ENCODE results near the gene TULP4.
A peak's percentile ranks its signal among the peaks of the same experiment; 100 is the strongest.
"Not testable (repeated sequence)": the region's sequence is repeated elsewhere in the genome, so short reads cannot be mapped to it uniquely, and the experiment has no call there.

Gene TULP4

DNA sequence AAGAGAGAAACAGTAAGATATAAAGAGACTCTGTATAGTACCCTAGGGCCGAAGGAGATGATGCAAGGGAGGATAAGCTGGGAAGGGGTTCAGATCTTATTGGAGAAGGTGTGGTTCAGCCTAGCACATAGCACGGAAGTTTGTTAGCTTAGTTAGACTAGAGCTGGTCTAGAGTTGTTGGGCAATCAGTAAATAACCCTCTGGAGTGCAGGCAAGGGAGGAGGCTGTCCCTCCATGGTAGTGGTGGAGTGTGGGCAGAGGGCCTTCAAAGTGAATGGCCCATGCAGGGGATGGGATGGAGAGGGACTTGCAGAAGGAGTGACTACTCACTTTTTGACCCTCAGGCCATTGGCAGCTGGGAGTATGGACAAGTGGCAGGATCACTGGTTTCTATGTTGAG lies 20.0 kb downstream of the TULP4 start:
- no peak for DNase-seq

DNA sequence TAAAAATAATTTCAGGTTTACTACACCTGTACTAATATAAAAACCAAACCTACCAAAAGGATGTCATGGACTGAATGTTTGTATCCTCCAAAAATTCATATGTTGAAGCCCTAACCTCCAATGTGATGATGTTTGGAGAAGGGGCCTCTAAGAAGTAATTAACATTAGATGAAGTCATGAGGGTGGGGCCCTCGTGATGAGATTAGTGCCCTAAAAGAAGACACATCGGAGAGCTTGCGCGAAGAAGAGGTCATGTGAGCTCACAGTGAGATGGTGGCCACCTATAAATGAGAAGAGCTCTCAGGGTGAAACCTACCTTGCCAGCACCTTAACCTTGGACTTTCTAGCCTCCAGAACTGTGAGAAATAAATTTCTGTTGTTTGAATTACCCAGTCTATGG lies 20.8 kb downstream of the TULP4 start:
- DNase-seq = no peak

DNA sequence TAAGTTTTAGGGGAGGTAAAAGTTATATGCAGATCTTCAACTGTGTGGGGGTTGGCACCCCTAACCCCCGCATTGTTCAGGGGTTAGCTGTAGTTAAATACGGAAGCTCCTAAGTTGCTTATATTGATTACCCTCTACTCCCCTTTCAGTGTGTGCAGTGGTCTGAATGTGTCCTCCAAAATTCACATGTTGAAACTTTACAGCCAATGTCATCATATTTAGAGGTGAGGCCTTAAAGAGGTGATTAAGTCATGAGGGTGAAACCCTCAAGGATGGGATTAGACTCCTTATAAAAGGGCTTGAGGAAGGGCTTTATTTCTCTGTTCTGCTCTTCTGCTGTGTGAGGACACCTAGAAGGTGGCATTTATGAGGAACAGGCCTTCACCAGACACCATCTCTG lies 22.3 kb downstream of the TULP4 start:
- no peak for DNase-seq

DNA sequence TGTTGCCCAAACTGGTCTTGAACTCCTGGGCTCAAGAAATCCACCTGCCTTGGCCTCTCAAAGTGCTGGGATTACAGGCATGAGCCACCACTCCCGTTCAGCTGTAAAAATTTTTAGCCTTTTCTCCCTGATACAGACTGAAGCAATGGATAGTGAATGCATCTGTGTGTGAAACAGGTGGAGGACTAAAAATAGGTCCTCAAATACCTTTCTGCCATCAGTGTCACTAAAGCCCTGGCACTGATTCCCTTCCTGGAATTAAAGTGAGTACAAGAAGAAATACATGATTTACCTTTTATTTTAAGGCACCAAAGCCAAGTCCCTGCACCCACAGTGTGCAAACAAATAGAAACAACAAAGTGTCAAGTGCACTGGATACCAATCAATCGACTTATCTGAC lies 25.1 kb downstream of the TULP4 start:
- no peak for DNase-seq

DNA sequence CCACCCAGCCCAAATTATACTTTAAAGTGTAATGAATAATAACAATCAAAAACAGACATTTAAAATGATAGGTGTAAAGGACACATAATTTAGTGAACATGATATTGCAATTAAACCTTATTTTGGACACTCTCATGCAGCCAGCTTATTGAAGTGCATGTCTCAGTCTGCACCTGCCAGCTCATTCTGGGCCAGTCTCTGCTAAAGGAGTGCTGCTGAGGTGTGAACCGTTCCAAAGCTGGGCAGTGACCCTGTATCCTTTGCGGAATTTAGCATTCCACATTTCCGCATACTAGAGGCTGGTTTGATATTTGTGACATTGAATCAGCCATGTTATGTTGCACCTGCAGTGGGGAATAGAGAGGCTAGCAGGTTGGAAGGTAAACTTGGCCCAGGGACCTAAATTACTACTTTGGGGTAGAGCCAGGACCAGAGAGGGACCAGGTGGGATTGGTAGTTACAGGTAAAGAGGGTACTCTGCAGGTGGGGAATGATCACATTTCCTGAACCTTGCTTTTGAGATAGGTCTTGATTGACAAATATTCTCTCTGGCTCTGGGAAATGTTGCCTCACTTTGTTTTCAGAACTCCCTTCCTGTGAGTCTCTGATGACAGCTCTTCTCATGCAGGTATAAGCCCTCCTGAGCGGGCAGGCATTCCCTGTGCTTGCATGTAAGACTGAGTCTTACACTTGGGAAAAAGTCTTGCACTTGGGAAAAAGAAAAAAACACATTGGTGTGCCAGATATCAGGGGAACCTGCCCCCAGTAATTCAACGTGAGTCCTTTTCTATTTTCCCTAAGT lies 26.2 kb downstream of the TULP4 start:
- no peak for DNase-seq

DNA sequence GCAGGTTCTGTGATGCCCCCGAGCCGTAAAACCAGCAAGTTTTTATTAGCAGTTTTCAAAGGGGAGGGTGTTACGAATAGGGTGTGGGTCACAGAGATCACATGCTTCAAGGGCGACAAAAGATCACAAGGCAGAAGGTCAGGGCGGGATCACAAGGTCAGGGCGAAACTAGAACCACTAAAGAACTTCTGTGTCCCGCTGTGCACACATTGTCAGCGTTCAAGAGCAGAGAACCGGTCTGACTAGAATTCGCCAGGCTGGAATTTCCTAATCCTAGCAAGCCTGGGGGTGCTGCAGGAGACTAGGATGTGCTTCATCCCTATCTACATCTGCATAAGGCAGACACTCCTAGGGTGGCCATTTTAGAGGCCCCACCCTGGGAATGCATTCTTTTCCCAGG lies 26.9 kb downstream of the TULP4 start:
- not testable (repeated sequence) for DNase-seq

DNA sequence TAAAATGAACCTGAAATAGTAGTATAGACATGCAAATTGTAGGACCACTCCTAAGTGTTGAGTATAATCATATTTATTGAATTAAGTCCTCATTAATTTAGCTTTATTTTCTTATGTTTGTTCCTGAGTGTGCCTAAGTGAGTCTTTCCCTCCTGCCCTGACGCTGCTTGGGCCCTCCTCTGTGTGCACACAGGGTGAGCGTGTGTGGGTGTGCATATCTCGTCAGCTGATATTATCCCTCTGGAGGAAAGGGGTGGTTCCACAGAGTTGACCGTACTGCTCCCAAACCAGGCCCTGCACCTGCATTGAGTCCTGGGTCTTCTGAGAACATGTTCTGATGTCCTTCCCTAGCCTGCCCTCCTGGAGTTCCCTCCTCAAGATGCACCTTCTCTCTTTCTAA lies 28.0 kb downstream of the TULP4 start:
- DNase-seq = no peak

DNA sequence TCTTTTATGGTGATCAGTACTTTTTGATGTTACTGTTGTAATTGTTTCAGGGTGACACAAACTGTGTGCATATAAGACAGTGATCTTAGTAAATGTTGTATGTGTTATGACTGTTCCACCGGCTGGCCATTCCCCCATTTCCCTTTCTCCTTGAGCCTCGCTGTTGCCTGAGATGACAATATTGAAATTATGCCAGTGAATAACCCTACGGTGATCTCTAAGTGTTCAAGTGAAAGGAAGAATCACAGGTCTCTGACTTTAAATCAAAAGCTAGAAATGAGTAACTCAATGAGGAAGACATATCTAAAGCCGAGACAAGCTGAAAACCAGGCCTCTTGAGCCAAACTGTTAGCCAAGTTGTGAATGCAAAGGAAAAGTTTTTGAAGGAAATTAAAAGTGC lies 32.3 kb downstream of the TULP4 start:
- DNase-seq = no peak

DNA sequence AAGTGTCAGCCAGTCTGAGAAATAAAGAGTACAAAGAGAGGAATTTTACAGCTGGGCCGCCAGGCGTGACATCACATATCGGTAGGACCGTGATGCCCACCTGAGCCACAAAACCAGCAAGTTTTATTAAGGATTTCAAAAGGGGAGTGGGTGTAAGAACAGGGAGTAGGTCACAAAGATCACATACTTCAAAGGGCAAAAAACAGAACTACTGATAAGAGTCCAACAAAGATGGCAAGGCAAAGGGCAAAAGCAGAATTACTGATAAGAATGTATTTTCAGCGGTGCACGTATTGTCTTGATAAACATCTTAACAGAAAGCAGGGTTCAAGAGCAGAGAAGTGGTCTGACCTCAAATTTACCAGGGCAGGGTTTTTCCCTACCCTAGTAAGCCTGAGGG lies 33.2 kb downstream of the TULP4 start:
- DNase-seq = not testable (repeated sequence)

DNA sequence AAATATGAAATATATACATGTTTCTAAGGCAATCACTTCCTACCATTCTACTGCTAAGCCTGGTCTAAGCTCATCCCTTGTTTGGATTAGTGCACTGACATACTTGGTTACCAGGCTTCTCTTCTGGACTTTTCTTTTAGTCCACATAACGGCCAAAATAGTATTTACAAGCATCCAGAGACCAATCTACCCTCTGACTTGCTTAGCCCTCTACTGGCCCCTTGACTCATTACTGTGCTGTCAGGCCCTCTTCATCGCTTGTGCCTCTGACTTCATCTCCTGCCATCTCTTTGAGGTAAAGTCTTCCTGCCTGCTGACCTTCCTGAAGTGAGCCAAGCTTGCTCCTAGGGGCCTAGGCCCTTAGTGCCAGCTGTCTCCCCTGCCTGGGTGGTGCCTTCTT lies 35.1 kb downstream of the TULP4 start:
- DNase-seq = no peak

DNA sequence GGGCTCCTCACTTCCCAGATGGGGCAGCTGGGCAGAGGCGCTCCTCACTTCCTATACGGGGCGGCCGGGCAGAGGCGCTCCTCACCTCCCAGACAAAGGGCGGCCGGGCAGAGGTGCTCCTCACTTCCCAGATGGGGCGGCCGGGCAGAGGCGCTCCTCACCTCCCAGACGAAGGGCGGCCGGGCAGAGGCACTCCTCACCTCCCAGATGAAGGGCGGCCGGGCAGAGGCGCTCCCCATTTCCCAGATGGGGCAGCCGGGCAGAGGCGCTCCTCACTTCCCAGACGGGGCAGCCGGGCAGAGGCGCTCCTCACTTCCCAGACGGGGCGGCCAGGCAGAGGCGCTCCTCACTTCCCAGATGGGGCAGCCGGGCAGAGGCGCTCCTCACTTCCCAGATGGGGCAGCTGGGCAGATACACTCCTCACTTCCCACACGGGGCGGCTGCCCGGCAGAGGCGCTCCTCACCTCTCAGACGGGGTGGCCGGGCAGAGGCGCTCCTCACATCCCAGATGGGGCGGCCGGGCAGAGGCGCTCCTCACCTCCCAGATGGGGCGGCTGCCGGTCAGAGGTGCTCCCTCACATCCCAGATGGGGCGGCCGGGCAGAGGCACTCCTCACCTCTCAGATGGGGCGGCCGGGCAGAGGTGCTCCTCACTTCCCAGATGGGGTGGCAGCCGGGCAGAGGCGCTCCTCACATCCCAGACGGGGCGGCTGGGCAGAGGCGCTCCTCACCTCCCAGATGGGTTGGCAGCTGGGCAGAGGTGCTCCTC lies 36.7 kb downstream of the TULP4 start:
- not testable (repeated sequence) for DNase-seq

DNA sequence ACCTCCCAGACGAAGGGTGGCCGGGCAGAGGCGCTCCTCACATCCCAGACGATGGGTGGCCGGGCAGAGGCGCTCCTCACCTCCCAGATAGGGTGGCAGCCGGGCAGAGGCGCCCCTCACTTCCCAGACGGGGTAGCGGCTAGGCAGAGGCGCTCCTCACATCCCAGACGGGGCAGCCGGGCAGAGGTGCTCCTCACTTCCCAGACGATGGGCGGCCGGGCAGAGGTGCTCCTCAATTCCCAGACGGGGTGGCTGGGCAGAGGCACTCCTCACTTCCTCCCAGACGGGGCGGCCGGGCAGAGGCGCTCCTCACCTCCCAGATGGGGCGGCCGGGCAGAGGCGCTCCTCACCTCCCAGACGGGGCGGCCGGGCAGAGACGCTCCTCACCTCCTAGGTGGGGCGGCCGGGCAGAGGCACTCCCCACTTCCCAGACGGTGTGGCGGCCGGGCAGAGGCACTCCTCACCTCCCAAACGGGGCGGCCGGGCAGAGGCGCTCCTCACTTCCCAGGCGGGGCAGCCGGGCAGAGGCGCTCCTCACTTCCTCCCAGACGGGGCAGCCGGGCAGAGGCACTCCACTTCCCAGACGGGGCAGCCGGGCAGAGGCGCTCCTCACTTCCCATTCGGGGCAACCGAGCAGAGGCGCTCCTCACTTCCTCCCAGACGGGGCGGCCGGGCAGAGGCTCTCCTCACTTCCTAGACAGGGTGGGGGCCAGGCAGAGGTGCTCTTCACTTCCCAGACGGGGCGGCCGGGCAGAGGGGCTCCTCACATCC lies 37.4 kb downstream of the TULP4 start:
- not testable (repeated sequence) for DNase-seq

DNA sequence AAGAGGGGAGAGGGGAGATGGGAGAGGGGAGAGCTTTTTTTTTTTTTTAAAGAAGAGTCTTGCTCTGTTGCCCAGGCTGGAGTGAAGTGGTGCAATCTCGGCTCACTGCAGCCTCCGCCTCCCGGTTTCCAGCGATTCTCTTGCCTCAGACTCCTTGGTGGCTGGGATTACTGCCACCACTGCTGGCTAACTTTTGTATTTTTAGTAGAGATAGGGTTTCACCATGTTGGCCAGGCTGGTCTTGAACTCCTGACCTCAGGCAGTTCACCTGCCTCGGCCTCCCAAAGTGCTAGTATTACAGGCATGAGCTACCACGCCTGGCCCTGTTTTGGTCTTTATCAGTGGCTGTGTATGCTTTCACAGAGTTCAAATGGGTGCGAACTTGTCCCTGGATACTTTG lies 38.5 kb downstream of the TULP4 start:
- DNase-seq = not testable (repeated sequence)

DNA sequence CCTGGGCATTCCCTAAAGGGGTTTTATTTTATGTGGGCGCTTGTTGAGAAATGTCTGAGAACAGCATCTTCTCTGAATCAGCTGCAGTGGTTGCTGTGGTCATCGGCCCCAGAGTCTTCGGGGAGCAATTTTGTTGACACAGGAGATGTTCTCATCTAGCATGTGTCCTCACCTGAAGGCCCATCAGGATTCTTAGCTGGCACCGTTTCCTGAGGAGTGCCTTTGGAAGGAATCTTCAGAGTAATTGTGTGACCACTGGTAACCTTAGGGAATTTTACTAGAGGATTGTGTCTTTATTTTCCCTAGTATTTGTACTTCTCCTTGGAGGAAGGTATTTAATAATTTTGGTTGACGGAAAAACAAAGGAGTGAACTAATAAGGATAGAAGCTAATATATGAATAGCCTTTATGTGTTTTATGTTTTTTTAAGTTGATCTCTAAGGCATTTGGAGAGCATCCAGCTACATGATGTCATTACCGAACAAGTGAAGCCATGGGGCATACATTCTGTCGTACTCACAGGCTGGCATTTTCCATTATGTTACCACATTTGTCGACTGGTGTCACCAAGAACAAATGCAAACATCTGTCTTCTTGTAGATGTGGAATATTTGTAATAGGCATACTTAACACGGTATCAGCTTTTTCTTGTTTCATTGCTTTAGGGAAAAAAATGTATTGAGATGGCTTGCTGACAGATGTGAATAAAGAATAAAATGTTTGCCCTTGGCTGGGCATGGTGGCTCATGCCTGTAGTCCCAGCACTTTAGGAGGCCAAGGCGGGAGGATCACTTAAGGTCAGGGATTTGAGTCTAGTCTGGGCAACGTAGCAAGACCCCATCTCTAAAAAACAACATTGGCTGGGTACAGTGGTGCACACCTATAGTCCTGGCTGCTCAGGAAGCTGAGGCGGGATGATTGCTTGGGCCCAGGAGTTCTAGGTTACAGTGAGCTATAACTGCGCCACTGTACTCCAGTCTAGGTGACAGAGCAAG lies 41.9 kb downstream of the TULP4 start:
- no peak for DNase-seq

DNA sequence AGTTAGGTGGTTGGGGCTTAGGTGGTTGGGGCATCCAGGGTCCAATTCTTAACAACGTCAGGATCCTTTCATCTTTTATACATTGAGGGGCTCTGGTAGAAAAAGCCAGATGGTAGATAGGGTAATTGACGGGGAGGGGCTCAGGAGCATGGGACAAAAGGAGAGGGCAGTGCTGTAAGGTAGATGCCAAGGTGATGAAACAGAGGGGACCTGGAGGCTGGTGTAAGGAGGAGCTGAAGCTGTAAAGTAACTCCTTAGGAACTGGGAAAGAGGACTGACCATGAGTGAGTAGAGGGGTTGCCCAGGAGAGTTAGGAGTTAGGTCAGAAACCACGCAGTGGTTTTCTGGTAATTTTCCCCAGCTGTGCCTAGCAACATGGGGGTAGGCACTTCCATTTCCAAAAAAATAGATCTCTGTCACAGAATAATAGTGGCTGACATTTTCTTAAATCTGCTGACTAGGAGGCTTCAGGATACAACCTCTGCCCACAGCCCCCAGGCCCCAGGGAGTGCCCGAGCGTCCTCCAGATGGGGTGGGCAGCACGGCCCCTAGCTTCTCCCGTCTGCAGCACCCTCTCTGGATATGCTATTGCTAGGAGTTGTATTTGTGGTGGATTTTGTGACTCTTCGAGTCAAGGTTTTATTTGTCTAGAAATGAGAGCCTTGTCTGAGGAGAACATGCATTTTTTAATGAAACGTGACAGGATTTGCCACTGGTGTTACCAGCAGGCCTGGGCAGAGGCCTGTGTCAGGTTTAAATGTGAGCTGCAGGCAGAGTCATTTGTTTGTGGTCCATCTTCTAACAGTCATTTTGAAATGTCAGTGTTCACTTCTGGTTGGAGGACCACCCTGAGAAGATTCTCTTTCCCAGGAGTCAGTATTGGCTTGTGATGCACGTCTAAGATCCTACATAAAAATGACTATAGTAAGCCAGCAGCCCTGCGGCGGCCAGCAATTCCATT lies 44.6 kb downstream of the TULP4 start:
- DNase-seq = no peak

DNA sequence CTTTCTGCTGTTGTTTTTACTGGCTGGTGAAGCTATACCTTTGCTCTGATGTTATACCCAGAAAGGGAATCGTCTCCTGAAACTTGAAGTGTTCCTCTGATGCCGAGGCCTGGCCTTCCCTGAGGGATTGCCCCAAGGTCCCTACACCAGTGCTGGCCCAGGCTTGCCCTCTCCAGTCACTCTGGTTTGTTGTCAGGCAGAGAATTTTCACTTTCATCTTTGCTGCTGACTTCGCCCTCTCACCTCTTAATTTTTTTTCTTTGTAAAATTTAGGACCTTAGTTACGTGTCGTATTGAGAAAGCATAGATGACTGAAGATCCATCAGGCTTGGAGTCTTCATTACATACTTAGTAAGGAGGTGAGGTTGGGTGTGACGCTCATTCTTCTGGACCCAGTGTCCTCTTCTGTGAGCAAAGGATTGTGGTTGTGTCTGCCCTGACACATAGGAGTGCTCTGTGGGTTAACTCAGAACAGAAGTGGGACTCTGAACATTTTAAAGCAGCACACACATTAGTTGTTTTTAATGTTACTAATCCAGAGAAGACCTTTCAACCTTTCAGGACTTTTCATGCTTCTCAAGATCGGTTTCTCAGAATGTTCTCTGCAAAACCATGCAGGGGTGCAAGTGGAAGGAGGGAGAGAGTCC lies 45.4 kb downstream of the TULP4 start:
- DNase-seq = peak in 1 of 2 experiments; percentile 26

DNA sequence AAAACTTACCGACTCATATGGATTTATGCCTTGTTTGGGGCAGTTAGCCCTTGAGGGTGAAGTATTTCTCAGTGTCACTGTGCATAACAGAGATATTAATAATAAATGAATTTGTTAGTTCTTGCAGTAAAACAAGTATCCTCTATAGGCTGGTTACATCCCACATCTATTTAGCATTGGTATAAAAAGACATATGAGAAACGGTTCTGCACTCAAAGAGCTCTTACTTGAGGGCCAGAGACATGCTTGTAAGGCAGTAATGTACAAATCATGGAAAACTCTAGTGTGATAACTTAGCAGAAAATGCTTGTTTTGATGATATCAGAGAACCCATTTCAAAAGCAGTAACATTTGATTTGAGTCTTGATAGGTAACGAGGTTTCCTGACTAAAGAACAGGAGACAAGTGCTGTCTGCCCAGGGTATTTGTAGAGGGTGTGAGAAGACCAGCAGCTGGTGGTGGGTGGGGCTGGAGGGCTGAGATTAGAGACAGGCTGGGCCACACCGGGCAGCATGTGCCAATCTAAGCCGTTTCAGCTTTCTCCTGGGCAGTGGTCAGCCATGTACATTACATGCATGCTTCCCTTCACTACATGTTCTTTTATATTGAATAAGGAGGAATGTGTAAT lies 46.3 kb downstream of the TULP4 start:
- DNase-seq = no peak

DNA sequence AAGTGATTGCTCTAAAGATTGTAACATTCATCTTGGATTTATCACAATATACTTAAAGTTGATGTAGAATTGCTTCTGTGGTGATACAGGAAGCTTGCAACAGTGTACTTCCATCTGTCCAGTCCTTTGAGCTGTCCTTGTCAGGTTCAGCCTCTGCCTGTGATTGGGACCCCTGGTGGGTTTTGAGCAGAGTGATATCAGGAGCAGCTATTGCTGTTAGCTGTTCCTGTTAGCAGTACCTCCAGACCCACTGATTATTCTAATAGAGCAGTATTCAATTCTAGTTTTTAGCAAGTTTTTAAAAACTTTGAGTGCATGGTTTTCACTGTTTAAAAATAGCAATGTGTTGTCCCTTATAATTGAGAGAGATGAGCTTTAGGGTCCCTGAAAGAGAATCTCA lies 48.8 kb downstream of the TULP4 start:
- DNase-seq = no peak

DNA sequence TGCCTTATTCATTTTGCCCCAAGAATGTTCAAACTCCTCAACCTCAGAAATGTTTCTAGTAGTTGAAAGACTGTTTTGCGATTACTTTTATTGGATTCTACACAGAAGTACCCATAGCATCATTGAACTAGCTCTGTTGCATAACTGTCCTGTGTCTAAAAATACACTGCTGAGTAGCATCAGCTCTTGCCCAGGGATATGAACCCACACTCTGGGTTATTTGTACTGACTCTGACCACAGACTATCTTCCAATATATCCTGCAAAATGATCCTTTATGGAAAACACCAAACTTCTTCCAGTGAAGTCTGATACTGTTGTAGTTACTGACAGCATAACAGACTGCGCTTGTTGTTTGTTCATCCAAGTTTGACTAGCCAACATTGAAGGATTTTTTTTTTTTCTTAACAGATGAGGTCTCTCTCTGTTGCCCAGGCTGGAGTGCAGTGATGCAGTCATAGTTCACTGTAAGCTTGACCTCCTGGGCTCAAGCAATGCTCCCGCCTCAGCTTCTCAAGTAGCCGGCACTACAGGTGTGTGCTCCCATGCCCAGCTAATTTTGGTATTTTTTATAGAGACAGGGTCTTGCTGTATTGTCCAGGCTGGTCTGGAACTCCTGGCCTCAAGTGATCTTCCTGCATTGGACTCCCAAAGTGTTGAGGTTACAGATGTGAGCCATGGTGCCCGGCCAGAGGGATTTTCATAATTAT lies 49.9 kb downstream of the TULP4 start:
- DNase-seq = no peak

Measured in activated T-cell treated with anti-CD3 and anti-CD28 coated beads, Interleukin-2, amount 50 U/mL, for 48 hours (primary cell).